CD4-positive, alpha-beta T cell treated with Interleukin-17A for 1 hour (primary cell): ENCODE measurements around the gene CCDC78.

Experiments used
- DNase-seq: peaks from one replicate; pipeline ENCODE4 v3.0.0-alpha.2; 2020

CCDC78 gene

DNA sequence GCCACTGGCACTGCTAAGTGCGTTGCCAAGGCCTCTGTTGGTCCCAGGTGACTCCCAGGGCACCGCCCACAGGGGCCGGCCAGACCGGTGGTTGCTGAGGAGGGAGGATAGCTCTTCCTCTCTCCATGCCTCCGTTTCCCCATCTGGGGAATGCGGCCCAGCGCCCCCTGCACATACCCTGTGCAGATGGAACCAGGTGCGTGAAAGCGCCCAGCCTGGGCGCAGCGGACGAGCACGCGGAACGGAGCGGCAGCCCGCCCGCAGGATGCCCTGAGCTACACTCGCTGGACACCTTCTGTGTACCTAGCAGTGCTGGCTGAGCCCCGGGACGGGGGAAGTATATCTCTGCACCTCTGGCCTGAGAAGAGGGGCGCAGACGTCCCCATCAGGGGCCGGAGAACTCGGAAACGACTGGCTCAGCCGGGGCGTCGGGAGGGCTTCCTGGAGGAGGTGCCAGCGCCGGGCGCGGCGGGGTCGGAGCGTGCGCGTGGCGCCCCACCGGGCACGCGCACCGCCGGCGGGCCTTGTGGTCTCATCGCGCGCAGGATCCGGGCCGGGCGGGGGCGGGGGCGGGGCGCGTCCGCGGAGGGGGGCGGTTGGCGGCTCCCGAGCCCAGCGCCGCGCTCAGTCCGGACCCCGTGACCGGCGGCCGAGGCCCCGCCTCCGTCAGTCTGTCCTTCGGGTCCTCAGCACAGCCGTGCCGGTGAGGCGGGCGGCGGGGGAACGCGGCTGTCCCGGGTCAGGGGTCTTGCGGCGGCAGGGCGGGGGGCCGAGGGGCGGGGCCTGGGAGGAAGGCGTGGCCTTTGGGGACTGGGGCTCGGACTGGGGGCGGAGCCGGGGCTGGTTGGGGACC, at the start of gene CCDC78, which contains the start of gene HAGHL:
Gene CCDC78 (minus strand): TSS at position 6 of the 853 bp plus-strand sequence. CDS start 76 bp downstream, outside the sequence.
Gene HAGHL (plus strand): TSS at position 669 of the 853 bp plus-strand sequence. CDS start 404 bp downstream, outside the sequence.
- DNase-seq = peak; percentile 75

GRCh38 chr16:775236-775796, 49.1 kb upstream of the CCDC78 start:
- no peak for DNase-seq

GRCh38 chr16:774086-775001, 48.1 kb upstream of the CCDC78 start:
- DNase-seq = no peak

DNA sequence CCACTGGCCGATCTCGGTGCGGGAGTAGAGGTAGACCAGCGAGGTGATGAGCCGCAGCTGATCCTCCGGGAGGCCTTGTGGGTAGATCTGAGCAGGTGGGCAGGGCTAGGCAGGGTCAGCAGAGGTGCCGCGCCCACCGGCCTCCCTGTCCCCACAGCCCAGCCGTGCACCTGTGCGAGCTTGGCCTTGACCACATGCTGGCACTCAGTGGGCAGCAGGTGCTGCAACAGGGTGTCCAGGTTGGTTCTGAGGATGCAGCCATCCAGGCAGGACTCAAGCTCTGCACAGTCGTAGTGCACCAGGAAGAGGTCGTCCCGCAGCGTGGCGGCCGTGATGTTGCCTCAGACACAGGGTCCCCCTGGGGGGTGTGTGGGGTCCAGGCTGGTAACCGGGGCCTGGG, 46.7 kb upstream of the CCDC78 start:
- DNase-seq = no peak

DNA sequence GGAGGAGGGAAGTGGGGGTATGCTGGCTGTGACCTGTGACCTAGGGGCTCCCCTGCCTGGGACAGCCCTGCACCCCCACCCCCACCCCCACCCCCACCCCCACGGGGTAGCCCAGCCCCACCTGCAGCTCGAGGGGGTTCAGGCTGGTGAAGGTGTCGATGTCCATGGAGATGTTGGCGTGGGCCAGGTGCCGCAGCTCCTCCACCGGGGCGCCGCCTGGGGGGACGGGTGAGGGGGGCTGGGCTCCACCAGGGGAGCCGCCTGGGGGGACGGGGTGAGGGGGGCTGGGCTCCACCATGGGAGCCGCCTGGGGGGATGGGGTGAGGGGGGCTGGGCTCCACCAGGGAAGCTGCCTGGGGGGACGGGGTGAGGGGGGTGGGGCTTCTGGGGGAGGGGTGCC, 44.2 kb upstream of the CCDC78 start:
- DNase-seq = no peak

DNA sequence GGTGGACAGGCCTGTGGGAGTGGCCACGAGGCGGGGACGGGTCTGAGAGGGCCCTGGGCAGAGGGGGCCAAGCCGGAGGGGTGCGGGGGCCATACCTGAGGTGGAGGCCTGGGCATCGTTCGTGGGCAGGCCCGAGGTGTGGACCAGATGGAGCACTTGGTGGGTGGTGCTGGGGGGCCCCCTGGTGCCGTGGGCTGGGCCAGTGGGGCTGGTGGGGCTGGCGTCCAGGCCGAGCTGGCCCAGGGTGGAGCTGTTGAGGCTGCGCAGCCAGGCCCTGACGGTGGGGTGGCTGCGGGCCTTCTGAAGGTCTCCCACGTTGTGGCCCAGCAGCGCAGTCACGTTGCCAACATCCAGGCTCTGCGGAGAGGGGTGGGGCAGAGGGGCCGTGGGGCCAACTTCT, 43.7 kb upstream of the CCDC78 start:
- no peak for DNase-seq

DNA sequence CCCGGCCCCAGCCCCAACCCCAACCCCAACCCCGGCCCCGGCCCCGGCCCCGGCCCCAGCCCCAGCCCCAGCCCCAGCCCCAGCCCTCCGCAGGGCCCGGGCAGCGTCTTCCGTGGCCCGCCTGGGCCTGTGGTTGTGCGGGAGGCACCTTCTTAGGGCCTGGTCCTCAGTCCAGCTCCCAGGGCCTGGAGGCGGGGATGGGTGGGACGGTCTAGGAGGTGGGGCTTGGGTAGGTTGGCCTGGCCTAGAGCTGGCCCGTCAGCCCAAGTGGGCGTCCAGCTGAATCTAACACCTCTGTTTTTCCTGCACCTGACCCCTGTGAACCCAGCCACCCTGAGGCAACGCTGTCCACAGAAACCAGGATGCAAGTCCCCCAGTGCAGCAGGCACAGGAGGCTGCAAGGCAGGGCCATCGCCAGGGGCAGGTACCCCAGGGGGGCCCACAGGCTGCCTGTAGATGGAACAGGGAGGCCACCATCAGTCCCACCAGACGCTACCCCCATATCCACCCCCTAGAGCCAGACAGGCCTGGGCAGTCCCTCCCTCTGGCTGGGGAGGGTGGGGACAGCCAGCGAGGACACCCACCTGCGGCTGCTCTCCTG, 43.0 kb upstream of the CCDC78 start:
- DNase-seq = no peak

- DNase-seq = no peak
These were observed 42.2 kb upstream of the CCDC78 start for GRCh38 chr16:768428-768827.

GRCh38 chr16:767743-768235, 41.5 kb upstream of the CCDC78 start:
- DNase-seq = no peak

DNA sequence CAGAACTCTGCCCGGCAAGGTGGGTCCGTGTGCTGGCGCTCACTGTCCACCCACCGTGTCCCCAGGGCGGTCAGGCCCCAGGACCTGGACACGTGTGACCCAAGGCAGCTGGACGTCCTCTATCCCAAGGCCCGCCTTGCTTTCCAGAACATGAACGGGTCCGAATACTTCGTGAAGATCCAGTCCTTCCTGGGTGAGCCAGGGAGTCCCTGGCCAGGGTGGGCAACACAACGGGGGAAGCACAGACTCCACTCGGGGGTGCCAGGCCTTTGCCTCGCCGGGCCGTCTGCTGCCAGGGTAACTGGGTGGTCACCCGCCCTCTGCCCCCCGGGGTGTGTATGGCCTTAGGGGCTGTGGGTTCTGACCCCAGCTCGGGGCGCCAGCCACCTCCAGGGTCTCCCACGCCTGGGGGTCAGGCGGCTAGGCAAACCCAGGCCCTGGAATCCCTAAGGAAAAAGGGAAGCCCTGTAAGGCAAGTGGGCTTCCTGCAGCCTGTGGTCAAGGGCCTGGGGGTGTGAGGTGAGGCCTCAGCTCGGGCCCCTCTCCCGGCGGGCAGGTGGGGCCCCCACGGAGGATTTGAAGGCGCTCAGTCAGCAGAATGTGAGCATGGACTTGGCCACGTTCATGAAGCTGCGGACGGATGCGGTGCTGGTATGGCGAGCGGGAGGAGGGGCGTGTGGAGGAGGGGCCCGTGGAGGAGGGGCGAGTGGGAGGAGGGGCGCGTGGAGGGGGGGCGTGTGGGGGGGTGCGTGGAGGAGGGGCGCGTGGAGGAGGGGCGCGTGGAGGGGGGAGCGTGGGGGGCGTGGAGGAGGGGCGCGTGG, 40.8 kb upstream of the CCDC78 start:
- DNase-seq = no peak

- DNase-seq = no peak
These were observed 40.0 kb upstream of the CCDC78 start for GRCh38 chr16:766008-766819.

- DNase-seq = no peak
These were observed 39.2 kb upstream of the CCDC78 start for GRCh38 chr16:765488-765865.

- DNase-seq = no peak
These were observed 38.7 kb upstream of the CCDC78 start for GRCh38 chr16:764848-765487.

- DNase-seq = no peak
These were observed 38.0 kb upstream of the CCDC78 start for GRCh38 chr16:764184-764750.

GRCh38 chr16:763369-764183, 37.3 kb upstream of the CCDC78 start:
- DNase-seq = no peak

- DNase-seq = no peak
These were observed 36.5 kb upstream of the CCDC78 start for GRCh38 chr16:762595-763268.

DNA sequence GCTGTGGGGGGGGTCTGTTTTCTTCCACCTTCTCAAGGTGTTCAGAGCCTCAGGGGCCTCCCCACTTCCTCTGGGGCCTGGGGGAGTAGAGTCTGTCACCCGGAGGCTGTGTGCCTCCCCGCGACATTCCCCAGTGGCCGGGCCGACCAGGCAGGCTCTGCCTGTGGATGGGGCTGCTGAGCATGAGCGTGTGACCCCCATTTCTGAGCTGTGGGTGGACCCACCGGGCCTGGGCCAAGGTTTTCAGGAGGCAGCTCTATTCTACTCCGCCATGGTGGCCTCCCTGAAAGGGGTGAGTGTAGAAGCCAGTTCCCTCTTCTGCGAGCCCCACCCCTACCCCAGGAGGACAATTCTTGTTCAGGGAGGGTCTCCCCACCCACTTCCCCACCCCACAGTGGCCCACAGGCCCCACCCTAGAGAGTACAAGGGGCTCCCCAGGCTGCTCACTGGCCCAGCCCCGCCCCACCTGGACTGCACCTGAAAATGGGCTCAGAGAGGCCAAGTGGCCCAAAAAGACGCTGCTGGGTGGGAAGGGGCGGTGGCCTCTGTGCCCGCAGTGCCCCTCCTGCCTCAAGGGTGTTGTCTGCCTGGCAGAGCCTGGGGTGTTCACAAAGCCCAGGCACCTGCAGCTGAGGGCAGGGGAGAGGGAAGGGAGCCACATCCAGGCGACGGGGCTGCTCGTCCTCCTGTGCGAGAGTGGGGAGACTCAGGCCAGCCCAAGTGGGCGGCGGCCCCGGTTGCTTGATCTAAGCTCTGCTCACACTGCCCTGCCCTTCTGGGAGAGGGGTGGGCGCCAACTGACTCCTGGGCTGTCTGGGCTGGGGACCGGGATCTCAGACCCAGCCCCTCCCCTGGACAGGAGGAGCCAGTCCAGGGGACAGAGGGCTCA, 35.6 kb upstream of the CCDC78 start:
- no peak for DNase-seq
